ENCODE results near the gene PMAIP1.
A peak's percentile ranks its signal among the peaks of the same experiment; 100 is the strongest.
"Not testable (repeated sequence)": the region's sequence is repeated elsewhere in the genome, so short reads cannot be mapped to it uniquely, and the experiment has no call there.

PMAIP1 gene

GRCh38 chr18:59881728-59882656 lies 17.8 kb upstream of the PMAIP1 start:
- TF ChIP-seq CTCF (IDR thresholded peaks at IDR 0.05; ENCODE audit: low read depth, low read length) = no peak
- DNase-seq (ENCODE audit: low read depth in 2 of 2) = peak; percentile 62 to 68
- no peak overlapping the region for H3K4me3 ChIP-seq (replicated peaks in 1 of 2; ENCODE audit: low read depth in 2 of 2, low read length in 2 of 2)

GRCh38 chr18:59884351-59884750 lies 15.4 kb upstream of the PMAIP1 start:
- no peak overlapping the region for H3K4me3 ChIP-seq (replicated peaks in 1 of 2; ENCODE audit: low read depth in 2 of 2, low read length in 2 of 2)
- no peak for DNase-seq (ENCODE audit: low read depth in 2 of 2)
- no peak for TF ChIP-seq CTCF (IDR thresholded peaks at IDR 0.05; ENCODE audit: low read depth, low read length)

- H3K4me3 ChIP-seq (replicated peaks in 1 of 2; ENCODE audit: low read depth in 2 of 2, low read length in 2 of 2) = peak overlapping the region; percentile 4 to 5
- TF ChIP-seq CTCF (IDR thresholded peaks at IDR 0.05; ENCODE audit: low read depth, low read length) = no peak
- DNase-seq (ENCODE audit: low read depth in 2 of 2) = peak; percentile 78 to 87
Observed at GRCh38 chr18:59885579-59886163, 14.1 kb upstream of the PMAIP1 start.

GRCh38 chr18:59886399-59886798 lies 13.4 kb upstream of the PMAIP1 start:
- H3K4me3 ChIP-seq (replicated peaks in 1 of 2; ENCODE audit: low read depth in 2 of 2, low read length in 2 of 2); DNase-seq (ENCODE audit: low read depth in 2 of 2): not testable (repeated sequence)

- H3K4me3 ChIP-seq (replicated peaks in 1 of 2; ENCODE audit: low read depth in 2 of 2, low read length in 2 of 2) = no peak overlapping the region
- no peak for DNase-seq (ENCODE audit: low read depth in 2 of 2)
- no peak for TF ChIP-seq CTCF (IDR thresholded peaks at IDR 0.05; ENCODE audit: low read depth, low read length)
Observed at GRCh38 chr18:59892123-59892522, 7.7 kb upstream of the PMAIP1 start.

DNA sequence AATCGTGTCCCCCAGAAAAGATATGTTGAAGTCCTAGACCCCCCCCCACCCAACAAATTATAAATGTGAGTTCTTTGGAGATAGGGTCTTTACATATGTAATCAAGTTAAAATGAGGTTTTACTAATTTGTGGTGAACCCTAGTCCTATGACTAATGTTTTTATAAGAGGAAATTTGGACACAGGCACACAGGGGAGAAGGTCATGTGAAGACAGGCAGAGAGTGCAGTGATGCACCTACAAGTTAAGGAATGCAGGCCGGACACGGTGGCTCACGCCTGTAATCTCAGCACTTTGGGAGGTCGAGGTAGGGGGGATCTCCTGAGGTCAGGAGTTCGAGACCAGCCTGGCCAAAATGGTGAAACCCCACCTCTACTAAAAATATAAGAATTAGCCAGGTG lies 5.8 kb upstream of the PMAIP1 start:
- TF ChIP-seq CTCF (IDR thresholded peaks at IDR 0.05; ENCODE audit: low read depth, low read length) = no peak
- no peak overlapping the region for H3K4me3 ChIP-seq (replicated peaks in 1 of 2; ENCODE audit: low read depth in 2 of 2, low read length in 2 of 2)
- DNase-seq (ENCODE audit: low read depth in 2 of 2) = peak in 1 of 2 donors; percentile 45

DNA sequence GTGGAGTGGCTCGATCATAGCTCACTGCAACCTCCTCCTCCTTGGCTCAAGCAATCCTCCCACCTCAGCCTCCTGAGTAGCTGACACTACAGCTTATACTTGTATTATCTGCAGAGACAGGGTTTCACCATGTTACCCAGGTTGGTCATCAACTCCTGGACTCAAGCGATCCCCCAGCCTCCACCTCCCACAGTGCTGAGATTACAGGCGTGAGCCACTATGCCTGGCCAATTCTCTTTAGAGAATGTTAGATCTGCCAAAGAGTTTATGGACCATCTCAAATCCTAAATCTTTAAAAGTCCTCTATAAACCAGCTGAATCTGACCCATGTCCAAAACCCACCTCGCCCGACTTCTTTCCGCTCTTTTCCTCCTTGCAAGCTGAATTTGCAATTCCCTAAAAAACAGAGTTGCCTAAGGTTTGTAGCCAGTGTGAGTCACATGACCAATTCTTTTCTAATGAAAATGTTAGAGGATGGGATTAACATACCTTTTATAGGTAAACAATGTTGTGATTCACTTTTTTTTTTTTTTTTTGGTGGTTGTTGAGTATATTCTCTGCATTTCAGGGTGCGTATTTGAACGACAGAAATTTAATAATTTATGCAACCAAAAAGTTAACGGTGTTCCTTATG lies 2.4 kb upstream of the PMAIP1 start:
- no peak for DNase-seq (ENCODE audit: low read depth in 2 of 2)
- TF ChIP-seq CTCF (IDR thresholded peaks at IDR 0.05; ENCODE audit: low read depth, low read length) = no peak
- H3K4me3 ChIP-seq (replicated peaks in 1 of 2; ENCODE audit: low read depth in 2 of 2, low read length in 2 of 2) = no peak overlapping the region
